GM18870 (cell line): ENCODE results near the gene ACE.

Experiments
- ATAC-seq: cut with Tn5 transposase; IDR thresholded peaks from one replicate; pipeline ENCODE4 v1.9.1; 2021; ENCODE audit warnings: moderate library complexity; ENCODE audit not compliant: unreplicated experiment

ACE gene

GRCh38 chr17:63490858-63491400 lies 14.1 kb downstream of the ACE start:
- no peak for ATAC-seq

DNA sequence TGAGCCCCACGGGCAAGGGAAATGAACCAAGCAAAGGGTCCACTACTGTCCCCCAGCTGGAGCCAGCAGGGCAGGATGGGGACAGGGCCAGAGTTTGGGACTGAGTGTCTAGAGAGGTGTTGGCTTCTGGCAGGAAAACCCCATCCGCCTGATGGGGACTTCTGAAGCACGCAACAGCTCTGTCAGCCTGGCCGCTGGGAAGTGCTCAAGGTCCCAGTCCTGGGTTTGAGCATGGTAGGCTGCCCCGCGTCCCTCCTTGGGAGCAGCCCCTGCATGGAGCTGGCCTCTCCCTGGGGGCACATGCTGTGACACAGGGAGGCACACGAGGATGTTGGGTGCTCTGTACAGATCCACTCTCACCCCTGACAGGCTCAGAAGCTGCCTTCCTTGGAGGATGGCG lies 14.6 kb downstream of the ACE start:
- no peak for ATAC-seq

- ATAC-seq = no peak
These were observed 15.2 kb downstream of the ACE start for GRCh38 chr17:63491977-63492618.

GRCh38 chr17:63492940-63493339 lies 16.1 kb downstream of the ACE start:
- no peak for ATAC-seq

DNA sequence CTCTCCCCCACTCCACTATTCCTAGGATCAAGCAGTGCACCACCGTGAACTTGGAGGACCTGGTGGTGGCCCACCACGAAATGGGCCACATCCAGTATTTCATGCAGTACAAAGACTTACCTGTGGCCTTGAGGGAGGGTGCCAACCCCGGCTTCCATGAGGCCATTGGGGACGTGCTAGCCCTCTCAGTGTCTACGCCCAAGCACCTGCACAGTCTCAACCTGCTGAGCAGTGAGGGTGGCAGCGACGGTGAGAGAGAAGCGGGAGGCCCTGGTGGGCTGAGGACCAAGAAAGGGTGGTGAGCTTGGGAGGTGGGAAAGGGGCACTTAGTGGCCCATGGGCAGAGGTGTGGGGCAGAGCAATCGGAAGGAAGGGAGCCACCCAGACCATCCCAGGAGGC lies 16.6 kb downstream of the ACE start:
- ATAC-seq = no peak

DNA sequence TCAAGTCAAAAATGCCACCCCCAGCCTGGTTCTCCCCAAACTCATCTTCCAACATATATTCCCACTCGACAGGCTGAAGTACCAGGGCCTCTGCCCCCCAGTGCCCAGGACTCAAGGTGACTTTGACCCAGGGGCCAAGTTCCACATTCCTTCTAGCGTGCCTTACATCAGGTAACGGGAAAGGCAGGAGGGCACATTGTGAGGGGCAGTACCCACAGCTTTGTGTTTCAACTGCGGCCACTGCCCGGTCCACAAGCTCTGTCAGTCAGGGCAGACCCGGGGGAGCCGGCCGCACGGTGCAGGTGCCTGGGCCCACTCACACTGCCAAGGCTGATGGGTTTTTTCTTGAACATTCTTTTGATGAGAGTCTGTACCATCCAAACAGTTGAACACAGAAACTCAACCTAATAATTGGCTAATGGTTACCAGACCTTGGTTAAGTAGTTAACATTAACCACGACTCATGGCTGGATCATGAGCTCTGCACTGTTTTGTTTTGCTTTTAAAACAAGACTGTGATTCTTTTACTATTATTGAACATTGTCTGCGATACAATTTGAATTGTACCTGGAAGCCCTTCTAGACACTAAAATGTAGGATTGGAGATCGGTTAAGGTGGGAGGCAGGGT lies 17.6 kb downstream of the ACE start:
- ATAC-seq = no peak

- ATAC-seq = no peak
These were observed 18.6 kb downstream of the ACE start for GRCh38 chr17:63495491-63495890.

- ATAC-seq = no peak
These were observed 19.3 kb downstream of the ACE start for GRCh38 chr17:63496177-63496576.

- ATAC-seq = no peak
These were observed 20.0 kb downstream of the ACE start for GRCh38 chr17:63496663-63497400.

DNA sequence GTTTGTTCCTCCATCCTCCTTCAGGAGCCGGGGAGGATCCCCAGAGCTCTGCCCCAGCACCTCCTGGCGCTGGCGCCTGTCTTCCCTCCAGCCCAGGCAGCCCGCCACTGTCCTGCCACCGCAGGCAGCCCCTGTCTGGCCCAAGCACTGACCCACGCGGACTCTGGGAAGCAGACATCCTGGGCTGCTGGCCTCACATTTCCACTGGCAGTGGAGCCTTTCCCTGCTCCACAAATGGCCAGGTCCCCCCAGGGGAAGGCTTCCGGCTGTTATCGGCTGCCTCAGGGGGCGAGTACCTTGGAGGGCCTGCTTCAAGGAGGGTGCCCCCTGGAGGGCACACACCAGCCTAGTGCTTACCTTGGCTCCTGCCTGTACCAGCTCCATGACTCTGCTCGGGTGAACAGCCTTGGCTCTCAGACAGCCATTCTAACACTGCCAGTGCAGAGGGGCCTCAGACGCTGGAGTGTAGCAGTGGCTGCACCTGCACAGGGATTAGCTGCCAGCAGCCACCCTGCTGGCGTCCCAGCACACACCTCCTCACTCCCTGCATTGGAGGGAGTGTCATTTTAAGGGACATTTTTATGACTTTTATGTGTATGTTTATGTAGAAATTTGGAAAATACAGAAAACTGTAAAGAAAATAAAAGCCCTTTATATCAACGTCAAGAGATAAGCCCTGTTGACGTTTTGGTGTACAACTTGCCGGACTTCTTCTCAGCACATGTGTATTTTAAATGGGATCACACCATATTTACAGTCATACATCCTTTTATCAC lies 21.0 kb downstream of the ACE start:
- no peak for ATAC-seq

- no peak for ATAC-seq
These were observed 21.9 kb downstream of the ACE start for GRCh38 chr17:63498626-63499195.

GRCh38 chr17:63500543-63501390 lies 23.9 kb downstream of the ACE start:
- no peak for ATAC-seq

DNA sequence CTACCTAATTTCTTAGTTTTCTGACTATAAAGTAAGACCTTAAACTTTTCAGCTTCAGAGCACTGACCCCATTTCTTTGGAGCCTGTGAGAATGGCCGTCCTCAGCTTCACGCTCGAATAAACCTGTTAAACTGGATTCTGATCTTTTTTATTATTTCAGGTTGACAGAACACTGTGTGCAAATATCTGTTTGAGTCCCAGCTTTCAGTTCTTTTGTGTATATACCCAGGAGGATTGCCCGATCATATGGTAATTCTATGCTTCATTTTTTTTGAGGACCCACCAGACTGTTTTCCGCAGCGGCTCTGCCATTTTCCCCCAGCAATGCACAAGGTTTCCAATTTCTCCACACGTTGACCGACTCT lies 26.5 kb downstream of the ACE start:
- ATAC-seq = no peak

GRCh38 chr17:63504261-63504660 lies 27.4 kb downstream of the ACE start:
- ATAC-seq = no peak

- no peak for ATAC-seq
These were observed 28.5 kb downstream of the ACE start for GRCh38 chr17:63505341-63505740.

DNA sequence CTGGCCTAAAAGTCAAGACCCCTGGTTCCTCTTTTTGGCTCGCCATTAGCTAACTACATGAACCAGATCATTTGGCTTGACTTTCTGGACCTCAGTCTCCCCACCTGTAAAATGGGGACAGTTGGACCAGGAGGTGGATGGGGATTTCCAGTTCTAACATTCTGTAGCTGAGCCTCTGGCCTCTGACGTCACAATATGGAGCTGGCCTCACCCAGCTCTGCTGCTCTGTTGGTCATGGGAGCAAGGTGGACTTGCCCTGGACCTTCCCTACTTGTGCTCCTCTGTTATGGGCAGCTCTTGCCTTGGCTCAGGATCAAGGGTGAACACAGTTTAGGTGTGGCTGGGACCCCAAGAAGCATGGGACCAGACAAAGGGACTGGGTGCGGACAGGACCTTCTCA lies 29.8 kb downstream of the ACE start:
- ATAC-seq = no peak

- no peak for ATAC-seq
These were observed 34.5 kb downstream of the ACE start for GRCh38 chr17:63511331-63511730.

DNA sequence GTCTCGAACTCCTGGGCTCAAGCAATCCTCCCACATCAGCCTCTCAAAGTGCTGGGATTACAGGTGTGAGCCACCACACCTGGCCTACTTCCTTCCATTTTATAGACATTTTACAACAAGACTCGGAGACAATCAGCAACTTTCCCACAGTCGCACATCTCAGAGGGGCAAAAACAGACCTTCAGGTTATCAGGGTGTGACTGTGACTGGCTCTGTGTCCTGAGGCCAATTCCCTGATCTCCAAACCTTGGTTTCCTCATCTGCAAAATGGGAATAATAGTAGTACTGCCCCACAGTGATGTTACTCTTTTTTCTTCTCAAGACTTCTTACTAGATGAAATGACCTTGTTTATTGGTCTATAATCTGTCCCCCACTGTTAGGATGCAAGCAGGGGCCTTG lies 35.5 kb downstream of the ACE start:
- no peak for ATAC-seq

DNA sequence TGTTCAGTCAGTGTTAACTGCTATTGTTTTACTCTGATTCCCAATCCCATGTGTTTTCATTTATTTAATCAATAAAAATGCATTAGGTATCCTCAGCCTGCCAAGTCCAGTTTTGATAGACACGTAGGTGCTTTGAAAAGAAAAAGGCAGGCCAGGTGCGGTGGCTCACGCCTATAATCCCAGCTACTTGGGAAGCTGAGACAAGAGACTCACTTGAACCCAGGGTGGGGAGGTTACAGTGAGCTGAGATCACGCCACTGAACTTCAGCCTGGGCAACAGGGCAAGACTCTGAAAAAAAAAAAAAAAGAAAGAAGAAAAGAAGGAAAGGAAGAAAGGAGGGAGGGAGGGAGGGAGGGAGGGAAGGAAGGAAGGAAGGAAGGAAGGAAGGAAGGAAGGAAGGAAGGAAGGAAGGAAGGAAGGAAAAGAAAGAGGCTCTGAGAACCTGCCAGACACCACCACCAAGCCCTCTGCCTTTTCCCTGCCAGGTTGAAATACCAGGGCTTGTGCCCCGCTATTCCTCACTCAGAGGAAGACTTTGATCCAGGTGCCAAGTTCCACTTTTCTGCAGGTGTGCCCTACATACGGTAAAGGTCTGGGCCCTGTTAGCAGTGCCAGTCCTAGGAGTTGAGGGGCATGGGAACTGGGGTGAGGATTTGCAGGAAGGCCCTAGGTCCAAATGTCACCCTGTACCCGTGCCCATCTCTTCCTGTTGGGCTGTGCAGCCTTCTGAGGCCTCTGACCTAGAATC lies 36.2 kb downstream of the ACE start:
- ATAC-seq = no peak
